Activated naive CD4-positive, alpha-beta T cell treated with Interleukin-2 at 50 U/mL for 16 hours (primary cell): ENCODE data around the gene PREP.

Source experiments
- DNase-seq: peaks from one replicate; pipeline ENCODE4 v3.0.0-alpha.2; 2020

Gene PREP

GRCh38 chr6:105304366-105304765 is 98.5 kb downstream of the PREP start:
- no peak for DNase-seq

DNA sequence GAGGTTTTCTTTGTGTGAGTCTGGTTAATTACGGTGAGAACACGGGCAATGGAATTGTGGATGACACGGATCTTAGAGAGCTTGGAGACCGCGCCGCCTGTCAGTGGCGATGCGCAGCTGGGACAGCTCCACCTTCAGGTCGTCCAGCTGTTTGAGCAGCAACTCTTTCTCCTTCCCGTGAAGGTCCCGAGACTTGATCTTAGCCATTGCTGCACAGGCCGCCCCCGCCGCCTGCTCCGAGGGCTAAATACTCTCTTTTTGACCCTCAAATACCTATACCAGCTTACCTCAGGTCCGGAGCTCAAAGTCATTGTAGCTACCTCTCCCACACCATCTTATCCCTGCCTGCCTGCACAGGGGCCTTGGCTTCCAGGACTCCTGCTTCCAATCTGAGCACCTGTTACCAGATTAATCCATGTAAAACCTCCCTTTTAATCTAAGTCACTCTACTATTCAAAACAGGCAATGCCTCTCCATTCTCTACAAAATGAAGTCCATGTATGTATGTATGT is 100.2 kb downstream of the PREP start:
- DNase-seq: no peak

DNA sequence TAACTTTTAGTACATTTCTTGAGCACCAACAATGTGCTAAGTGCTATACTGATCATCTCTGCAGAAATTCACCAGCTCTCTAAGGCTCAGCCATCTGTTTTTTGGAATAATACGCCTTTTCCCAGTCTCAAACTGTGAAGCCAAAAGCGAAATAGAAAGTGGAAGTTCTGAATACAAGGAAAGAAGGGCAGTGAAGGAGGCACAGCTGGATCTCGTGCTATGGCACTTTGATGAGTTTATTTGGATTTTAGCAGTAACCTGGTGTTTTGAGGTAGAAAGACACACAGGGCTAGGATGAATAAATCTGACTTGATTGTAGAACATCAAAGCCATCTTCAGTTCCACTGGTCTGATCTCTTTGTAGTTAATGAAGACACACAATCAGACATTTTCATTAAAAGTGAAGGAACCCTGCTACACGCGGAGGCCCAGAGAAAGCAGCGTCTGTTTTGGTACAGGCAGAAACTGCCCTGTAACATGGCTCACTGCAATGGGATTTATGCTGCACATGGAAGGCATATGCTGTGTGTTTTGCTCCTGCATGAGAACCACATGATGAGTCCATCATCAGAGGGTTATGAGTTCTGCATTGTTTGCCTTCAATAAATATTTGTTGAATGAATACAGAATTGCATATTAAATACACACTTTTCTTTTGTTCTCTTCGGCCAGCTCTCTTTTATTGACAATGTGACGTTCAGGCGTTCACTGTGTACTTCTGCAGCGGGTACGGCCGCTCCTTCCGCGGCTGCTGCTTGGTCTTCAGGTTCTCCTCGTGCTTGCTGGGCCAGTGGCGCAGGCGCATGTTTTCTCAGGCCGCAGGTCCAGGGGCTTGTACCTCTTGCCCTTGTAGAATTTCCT is 100.9 kb downstream of the PREP start:
- no peak for DNase-seq

DNA sequence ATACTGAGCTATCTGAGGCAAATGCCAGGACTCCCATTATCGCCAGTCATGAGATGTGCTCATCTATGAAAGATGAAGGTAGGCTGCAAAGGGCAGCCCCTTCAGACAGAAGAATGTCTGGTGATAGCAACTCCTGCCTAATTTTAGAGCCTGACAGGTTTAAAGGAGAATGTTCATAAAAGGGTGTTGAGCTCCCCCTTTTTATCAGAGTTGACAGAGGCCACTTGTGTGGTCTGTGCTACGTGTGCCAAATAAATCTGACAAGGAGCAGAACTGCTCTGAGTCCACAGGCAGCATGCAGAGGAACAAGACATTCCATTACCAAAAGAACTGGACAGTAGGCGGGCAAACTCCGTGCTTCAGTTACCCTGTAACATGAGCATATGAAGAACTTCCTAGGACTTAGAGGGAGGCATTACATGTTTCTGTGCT is 101.8 kb downstream of the PREP start:
- no peak for DNase-seq

GRCh38 chr6:105300090-105300489 is 102.8 kb downstream of the PREP start:
- DNase-seq: no peak

- DNase-seq: no peak
Observed at GRCh38 chr6:105294129-105294528, 108.8 kb downstream of the PREP start.

- DNase-seq: no peak
Observed at GRCh38 chr6:105292689-105293339, 110.1 kb downstream of the PREP start.

- no peak for DNase-seq
Observed at GRCh38 chr6:105291525-105291924, 111.4 kb downstream of the PREP start.

DNA sequence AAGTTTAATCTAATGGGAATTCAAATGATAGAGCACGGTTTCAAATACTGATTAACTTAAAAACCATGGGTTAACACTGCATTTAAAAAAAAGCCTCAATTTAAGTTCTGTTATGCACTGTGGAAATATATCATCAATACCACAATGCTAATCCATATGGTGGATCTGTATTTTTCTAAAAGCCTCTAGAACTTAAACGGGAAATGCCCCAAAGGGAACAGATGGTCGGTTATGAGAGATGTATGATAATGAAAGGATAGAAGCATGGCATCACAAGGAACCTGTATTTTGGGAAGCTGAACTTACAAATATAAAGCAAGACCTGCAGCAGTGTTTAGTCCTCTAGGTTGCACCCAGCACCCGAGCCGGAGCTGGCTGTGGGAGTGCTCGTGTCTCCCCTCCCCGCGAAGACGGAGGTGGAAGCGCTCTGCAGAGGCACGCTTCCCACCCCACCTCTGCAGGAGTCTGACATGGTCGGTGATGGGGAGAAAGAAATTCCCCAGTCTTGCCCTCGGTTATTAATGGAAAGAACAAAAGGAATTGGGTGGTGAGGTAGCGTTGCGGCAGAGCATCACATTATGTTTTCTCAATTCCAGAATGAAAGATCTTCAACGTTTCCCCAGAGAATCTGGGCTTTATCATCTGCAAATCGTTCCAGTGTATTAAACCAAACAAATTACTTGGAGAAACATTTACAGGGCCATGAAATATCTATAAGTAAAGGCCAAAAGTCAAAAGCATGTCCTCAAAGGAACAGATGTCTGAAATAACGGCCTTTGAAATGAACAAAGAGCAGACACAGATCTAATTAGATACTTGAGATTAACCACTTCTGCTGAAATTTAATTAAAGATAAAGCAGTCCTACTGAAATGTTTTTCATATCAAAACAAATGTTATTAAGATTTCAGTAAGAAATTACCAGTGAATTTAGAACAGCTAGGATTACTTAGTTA is 120.0 kb downstream of the PREP start:
- no peak for DNase-seq

- DNase-seq: no peak
Observed at GRCh38 chr6:105280033-105280432, 122.8 kb downstream of the PREP start.

DNA sequence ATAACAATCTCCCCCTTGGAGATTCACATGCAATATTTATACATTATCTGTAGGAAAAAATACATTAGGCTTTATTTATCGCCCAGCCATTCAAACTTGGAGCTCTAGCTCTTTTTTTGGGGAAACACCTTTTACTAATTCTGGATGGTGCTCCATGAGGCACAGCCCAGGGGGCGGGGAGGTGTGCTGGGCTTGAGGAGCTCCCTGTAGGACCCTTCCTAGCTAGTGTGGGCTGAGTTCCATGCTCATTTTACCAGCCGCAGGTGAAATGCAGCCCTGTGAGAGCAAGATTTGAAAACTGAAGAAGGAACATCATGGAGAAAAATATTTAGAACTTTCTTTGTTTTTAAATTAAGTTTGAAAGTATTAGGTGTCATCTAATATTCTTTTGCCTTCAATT is 123.4 kb downstream of the PREP start:
- no peak for DNase-seq

- DNase-seq: no peak
Observed at GRCh38 chr6:105278813-105279212, 124.1 kb downstream of the PREP start.

DNA sequence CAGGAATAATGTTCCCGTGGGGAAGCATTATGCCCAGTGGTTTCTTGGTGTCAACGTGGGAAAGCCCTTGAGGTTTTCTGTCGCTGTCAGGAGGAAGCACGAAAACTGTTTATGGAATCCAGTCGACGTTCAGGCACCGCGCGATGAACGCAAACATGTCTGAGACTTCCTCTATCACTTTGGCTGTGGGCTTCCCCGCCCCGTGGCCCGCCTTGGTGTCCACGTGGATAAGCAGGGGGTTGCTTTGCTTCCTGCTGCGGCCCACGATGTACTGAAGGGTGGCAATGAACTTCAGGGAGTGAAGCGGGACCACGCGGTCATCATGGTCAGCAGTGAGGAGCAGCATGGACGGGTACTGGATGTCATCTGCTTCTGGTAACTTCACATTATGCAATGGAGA is 124.8 kb downstream of the PREP start:
- DNase-seq: no peak

DNA sequence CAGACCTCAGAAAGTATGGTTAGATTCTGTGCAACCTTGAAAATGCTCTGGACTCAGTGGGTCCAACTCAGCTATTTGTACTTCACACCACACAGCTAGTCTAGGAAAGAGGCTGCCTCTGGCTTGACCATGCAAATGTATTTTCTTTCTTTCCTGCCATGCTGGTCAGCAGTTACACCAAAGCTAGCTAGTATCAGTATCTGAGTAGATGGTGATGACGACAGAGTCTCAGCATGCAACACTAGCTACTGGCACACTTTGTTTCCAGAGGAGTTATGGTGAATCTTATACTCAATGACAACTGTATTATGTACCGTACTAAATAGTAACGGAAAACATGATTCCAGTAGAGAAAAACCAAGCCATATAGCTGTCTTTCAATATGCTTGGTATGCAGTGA is 126.5 kb downstream of the PREP start:
- DNase-seq: no peak

GRCh38 chr6:105275542-105275941 is 127.3 kb downstream of the PREP start:
- no peak for DNase-seq

GRCh38 chr6:105274678-105275077 is 128.2 kb downstream of the PREP start:
- no peak for DNase-seq

DNA sequence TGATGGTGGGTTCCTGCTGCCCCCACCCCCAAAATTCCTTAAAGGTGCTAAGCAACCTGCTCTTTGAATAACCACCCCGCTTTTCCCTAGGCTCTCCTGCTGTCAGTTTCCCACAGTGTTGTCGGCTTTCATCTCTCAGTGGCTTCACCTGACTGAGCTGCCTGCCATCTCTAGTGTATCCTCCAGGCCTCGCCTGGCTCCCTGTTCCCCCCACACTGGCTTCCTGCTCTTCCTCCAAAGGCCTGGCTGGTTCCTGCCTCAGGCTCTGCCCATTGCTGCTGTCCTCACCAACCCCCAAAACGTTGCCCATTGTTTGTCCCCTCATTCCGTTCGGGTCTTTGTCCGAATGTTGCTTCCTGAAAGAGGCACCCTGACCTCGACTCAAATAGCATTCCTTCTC is 129.3 kb downstream of the PREP start:
- no peak for DNase-seq

- DNase-seq: no peak
Observed at GRCh38 chr6:105272786-105273185, 130.1 kb downstream of the PREP start.

DNA sequence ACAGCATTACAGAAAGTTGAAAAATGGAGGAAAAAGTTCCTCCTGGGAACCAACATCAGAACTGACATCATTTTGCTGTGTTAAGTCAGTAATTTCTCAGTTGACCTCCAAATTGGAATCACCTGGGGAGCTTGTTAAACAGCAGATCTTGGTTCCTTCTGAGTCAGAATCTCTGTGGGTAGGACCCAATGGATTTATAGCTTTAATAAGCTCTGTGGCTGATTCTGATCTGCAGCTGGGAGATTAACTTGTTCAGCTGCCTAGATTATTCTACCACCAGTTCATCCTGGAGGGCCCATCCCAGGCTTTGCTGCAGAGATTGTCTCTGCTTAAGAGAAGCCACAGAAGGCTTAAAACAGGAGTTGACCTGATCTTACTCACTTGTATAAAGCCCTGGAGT is 132.4 kb downstream of the PREP start:
- DNase-seq: no peak

DNA sequence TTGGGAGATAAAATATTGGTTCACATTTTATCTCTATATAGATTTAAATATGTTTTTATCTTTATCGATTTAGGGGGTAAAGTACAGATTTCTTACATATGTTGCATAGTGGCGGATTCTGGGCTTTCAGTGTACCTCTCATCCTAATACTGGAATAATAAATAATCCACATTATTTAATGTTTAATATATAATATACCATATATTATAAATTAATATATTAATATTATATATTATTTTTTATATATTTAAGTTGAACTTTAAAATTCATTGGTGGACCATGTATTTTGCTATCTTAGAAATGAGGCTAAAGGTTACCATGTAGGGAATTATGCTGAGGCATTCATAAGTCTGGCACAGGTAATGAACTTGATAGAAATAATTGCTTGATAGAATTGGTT is 133.5 kb downstream of the PREP start:
- no peak for DNase-seq

GRCh38 chr6:105263685-105264610 is 138.9 kb downstream of the PREP start:
- no peak for DNase-seq
